OCI-LY7 (cell line): ENCODE data around the gene ZNF358. TPM values are rescaled to one million over a fixed set of nuclear protein-coding genes. Genes with fewer than 3 reads are reported as not detected.
A peak's percentile ranks its signal among the peaks of the same experiment; 100 is the strongest.

Source experiments
- BruUV-seq: library from RNA; stranded (reverse); fragments of 400-500 nt; replicated peaks from 2 replicates; lab custom pipeline; 2021; lab: Mats Ljungman, UMichigan
- CTCF ChIA-PET: fragments of 300-600 bp; sonication (Branson Sonifier 250); formaldehyde crosslinking; loops from one replicate; lab custom pipeline; 2022; ENCODE audit warnings: antibody characterized with exemption; ENCODE audit not compliant: unreplicated experiment; lab: Charles Lee
- POLR2A ChIA-PET: fragments of 300-600 bp; sonication (Branson Sonifier 250); formaldehyde crosslinking; loops from one replicate; lab custom pipeline; 2022; ENCODE audit warnings: antibody characterized with exemption; lab: Charles Lee
- DNase-seq: peaks from one replicate; pipeline ENCODE4 v3.0.0-alpha.2; 2015; ENCODE audit warnings: low spot score
- H2AFZ ChIP-seq: fragments of 200-600 bp; sonication (generic), shearing (Covaris generic); 2 replicates; pipeline ENCODE4 v1.6.1; 2014; ENCODE audit warnings: mild to moderate bottlenecking, antibody characterized with exemption, low read length, moderate library complexity
- H3K27ac ChIP-seq: fragments of 200-600 bp; sonication (generic); 2 replicates; pipeline ENCODE4 v1.5.1; 2014; ENCODE audit warnings: mixed run types, low read depth, mild to moderate bottlenecking, moderate library complexity, low read length, inconsistent platforms; ENCODE audit not compliant: poor library complexity, severe bottlenecking
- H3K36me3 ChIP-seq: fragments of 200-600 bp; sonication (generic); 2 replicates; pipeline ENCODE4 v1.6.1; 2014; ENCODE audit warnings: mild to moderate bottlenecking, antibody characterized with exemption, low read length, moderate library complexity, mixed read lengths; ENCODE audit not compliant: insufficient read depth
- H3K4me1 ChIP-seq: fragments of 200-600 bp; sonication (generic); 2 replicates; pipeline ENCODE4 v1.5.1; 2014; ENCODE audit warnings: mild to moderate bottlenecking, low read length; ENCODE audit not compliant: insufficient read depth, poor library complexity, severe bottlenecking
- H3K4me2 ChIP-seq: fragments of 200-600 bp; sonication (generic); 2 replicates; pipeline ENCODE4 v1.6.1; 2014; ENCODE audit warnings: mild to moderate bottlenecking, low read length
- H3K4me3 ChIP-seq: fragments of 200-600 bp; sonication (generic); 2 replicates; pipeline ENCODE4 v1.5.1; 2014; ENCODE audit warnings: mild to moderate bottlenecking, low read depth, low read length; ENCODE audit not compliant: poor library complexity, severe bottlenecking
- H3K79me2 ChIP-seq: fragments of 200-600 bp; sonication (generic); 2 replicates; pipeline ENCODE4 v1.6.1; 2016; ENCODE audit warnings: low read depth, mild to moderate bottlenecking, low read length, moderate library complexity, mixed read lengths; ENCODE audit not compliant: insufficient read depth
- H3K9me2 ChIP-seq: fragments of 200-600 bp; sonication (generic); 2 replicates; pipeline ENCODE4 v1.6.1; 2016; ENCODE audit warnings: mild to moderate bottlenecking, low read length, mixed read lengths; ENCODE audit not compliant: insufficient read depth
- H3K9me3 ChIP-seq: fragments of 200-600 bp; sonication (generic); 2 replicates; pipeline ENCODE4 v1.6.1; 2014; ENCODE audit warnings: mild to moderate bottlenecking, mixed run types, low read length, mixed read lengths
- H4K20me1 ChIP-seq: fragments of 200-600 bp; sonication (generic); 2 replicates; pipeline ENCODE4 v1.6.1; 2014; ENCODE audit warnings: mild to moderate bottlenecking, antibody characterized with exemption, low read length, moderate library complexity, mixed read lengths; ENCODE audit not compliant: insufficient read depth
- EZH2phosphoT487 ChIP-seq: fragments of 200-600 bp; sonication (generic); IDR thresholded peaks from 2 replicates; pipeline ENCODE4 v1.6.1; 2018; ENCODE audit warnings: low read depth, borderline replicate concordance, mild to moderate bottlenecking, mixed run types, antibody characterized with exemption, low read length, moderate library complexity, mixed read lengths
- intact Hi-C: fragments of 100-400 bp; cut with micrococcal nuclease; formaldehyde crosslinking; loops from one replicate; pipeline ENCODE4 v1.10.0; 2022; ENCODE audit not compliant: unreplicated experiment
- total RNA-seq, 2 experiments: library from RNA; depleted of rRNA in 1 of 2; stranded (reverse); fragments of >200 nt in 1 of 2; shearing (Covaris generic) in 1 of 2; gene quantifications; 2 replicates each; pipeline ENCODE4 v1.2.3, GENCODE V29; 2014 to 2022
- TF ChIP-seq, protein P1 (sequence below): fragments of 200-600 bp; sonication (generic); conservative IDR thresholded peaks from 2 replicates; pipeline ENCODE4 v1.5.1; 2014; ENCODE audit warnings: mild to moderate bottlenecking, antibody characterized with exemption, low read length, moderate library complexity, mixed read lengths

Gene ZNF358
- total RNA-seq, 2 experiments from 2014 or later: not detected

DNA sequence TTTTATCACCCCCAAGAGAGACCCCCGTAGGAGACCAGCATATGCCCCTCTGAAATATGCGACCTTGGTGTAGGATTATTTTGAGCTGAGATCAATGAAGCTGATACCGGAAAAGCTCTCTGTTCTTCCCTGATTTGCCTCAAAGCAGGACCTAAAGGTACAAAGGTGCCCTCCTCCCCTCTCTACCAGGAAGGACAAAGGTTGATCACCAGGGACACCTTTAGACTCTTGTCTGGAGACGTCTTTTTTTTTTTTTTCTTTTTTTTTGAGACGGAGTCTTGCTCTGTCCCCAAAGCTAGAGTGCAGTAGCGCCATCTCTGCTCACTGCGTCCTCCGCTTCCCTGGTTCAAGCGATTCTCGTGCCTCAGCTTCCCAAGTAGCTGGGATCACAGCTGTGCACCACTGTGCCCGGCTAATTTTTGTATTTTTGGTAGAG lies 26.3 kb upstream of the ZNF358 start:
- DNase-seq: no peak
- no peaks in the 10 kb centered on the region for H3K79me2 ChIP-seq
- ChIA-PET POLR2A (interaction anchor here (0.6 kb wide), 1 partner anchor 204 kb away, joined by 3 read pairs; no protein-coding TSS in a partner anchor), CTCF (interaction anchor here (0.6 kb wide), 1 partner anchor 169 kb away, joined by 3 read pairs; no protein-coding TSS in a partner anchor)
- no peak overlapping the region for H3K27ac ChIP-seq
- peaks cover 4% of the 10 kb centered on the region for H3K4me1 ChIP-seq
- TF ChIP-seq, protein P1, sequence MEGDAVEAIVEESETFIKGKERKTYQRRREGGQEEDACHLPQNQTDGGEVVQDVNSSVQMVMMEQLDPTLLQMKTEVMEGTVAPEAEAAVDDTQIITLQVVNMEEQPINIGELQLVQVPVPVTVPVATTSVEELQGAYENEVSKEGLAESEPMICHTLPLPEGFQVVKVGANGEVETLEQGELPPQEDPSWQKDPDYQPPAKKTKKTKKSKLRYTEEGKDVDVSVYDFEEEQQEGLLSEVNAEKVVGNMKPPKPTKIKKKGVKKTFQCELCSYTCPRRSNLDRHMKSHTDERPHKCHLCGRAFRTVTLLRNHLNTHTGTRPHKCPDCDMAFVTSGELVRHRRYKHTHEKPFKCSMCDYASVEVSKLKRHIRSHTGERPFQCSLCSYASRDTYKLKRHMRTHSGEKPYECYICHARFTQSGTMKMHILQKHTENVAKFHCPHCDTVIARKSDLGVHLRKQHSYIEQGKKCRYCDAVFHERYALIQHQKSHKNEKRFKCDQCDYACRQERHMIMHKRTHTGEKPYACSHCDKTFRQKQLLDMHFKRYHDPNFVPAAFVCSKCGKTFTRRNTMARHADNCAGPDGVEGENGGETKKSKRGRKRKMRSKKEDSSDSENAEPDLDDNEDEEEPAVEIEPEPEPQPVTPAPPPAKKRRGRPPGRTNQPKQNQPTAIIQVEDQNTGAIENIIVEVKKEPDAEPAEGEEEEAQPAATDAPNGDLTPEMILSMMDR: no peak
- TF ChIP-seq EZH2phosphoT487: no peak
- H3K4me3 ChIP-seq: no peak overlapping the region
- H2AFZ ChIP-seq: peak overlapping the region; percentile 80; the same call in 1 of the 2 replicates
- H3K9me2 ChIP-seq: no peaks in the 10 kb centered on the region
- no peaks in the 10 kb centered on the region for H4K20me1 ChIP-seq
- intact Hi-C loops: no loop called here
- H3K9me3 ChIP-seq: no peaks in the 10 kb centered on the region
- no TSS peak for BruUV-seq
- no peaks in the 10 kb centered on the region for H3K36me3 ChIP-seq
- H3K4me2 ChIP-seq: peak overlapping the region; percentile 61; the same call in 1 of the 2 replicates

DNA sequence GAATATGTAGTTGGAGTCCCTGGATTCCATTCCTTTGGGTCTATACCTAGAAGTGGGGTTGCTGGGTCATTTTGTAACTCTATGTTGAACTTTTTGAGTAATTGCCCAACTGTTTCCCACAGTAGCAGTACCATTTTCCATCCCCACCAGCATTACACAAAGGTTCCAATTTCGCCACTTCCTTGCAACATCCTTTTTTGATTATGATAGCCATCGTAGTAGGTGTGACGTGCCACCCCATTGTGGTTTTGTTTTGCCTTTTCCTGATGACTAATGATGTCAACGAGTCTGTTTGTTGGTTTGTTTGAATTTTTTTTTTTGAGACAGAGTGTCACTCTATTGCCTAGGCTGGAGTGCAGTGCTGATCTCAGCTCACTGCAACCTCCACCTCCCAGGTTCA lies 23.8 kb upstream of the ZNF358 start:
- H3K9me3 ChIP-seq: no peaks in the 10 kb centered on the region
- no peaks in the 10 kb centered on the region for H3K79me2 ChIP-seq
- ChIA-PET POLR2A (interaction anchor here (0.7 kb wide), 1 partner anchor 235 kb away, joined by 3 read pairs; no protein-coding TSS in a partner anchor), CTCF (no interaction called here)
- no peak for DNase-seq
- H3K4me1 ChIP-seq: peaks cover 4% of the 10 kb centered on the region
- H2AFZ ChIP-seq: no peak overlapping the region
- H3K4me3 ChIP-seq: no peak overlapping the region
- H3K9me2 ChIP-seq: no peaks in the 10 kb centered on the region
- no peaks in the 10 kb centered on the region for H4K20me1 ChIP-seq
- H3K27ac ChIP-seq: no peak overlapping the region
- TF ChIP-seq, protein P1: no peak
- no peak for TF ChIP-seq EZH2phosphoT487
- intact Hi-C loops: no loop called here
- BruUV-seq: no TSS peak
- H3K36me3 ChIP-seq: no peaks in the 10 kb centered on the region
- H3K4me2 ChIP-seq: no peak overlapping the region

DNA sequence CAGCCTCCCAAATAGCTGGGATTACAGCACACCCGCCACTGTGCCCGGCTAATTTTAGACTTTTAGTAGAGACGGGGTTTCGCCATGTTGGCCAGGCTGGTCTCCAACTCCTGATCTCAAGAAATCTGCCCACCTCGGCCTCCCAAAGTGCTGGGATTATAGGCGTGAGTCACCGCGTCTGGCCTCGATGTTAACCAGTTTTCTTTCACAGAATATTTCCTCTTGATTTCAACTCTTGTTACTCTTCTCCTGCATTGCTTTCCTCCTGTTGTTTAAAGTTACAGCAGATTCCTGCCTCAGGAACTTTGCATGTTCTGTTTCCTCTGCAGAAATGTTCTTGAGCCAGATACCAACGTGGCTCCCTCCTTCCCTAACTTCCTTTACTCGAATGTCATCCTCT lies 23.3 kb upstream of the ZNF358 start:
- POLR2A ChIA-PET: no interaction called here

More for the DNA sequence above, 23.3 kb upstream of the ZNF358 start:
- Histone ChIP-seq H3K4me1 (peaks cover 4% of the 10 kb centered on the region), H3K9me2 (no peaks in the 10 kb centered on the region), H3K36me3 (no peaks in the 10 kb centered on the region), H3K9me3 (no peaks in the 10 kb centered on the region), H3K4me3 (no peak overlapping the region), H3K4me2 (no peak overlapping the region), H4K20me1 (no peaks in the 10 kb centered on the region), H2AFZ (no peak overlapping the region), H3K27ac (no peak overlapping the region), H3K79me2 (no peaks in the 10 kb centered on the region)
- TF ChIP-seq, protein P1: no peak
- no peak for TF ChIP-seq EZH2phosphoT487
- no TSS peak for BruUV-seq
- DNase-seq: no peak
- CTCF ChIA-PET: no interaction called here
- intact Hi-C loops: no loop called here
